Mononuclear cell (primary cell): ENCODE results near the gene LRMDA. TPM values are rescaled to one million over a fixed set of nuclear protein-coding genes. Genes with fewer than 3 reads are reported as not detected.

Source experiments
- H3K27me3 ChIP-seq: 2 replicates; pipeline ENCODE4 v1.6.0; 2011; ENCODE audit warnings: low read length, control low read depth; ENCODE audit not compliant: insufficient read depth
- H3K4me1 ChIP-seq: 2 replicates; pipeline ENCODE4 v1.5.1; 2011; ENCODE audit warnings: mild to moderate bottlenecking, low read length, control low read depth; ENCODE audit not compliant: insufficient read depth
- H3K4me3 ChIP-seq: 2 replicates; pipeline ENCODE4 v1.5.1; 2011; ENCODE audit warnings: mild to moderate bottlenecking, low read length, moderate library complexity
- H3K9me3 ChIP-seq: 2 replicates; pipeline ENCODE4 v1.5.1; 2011; ENCODE audit warnings: low read depth, mild to moderate bottlenecking, control low read depth, low read length
- total RNA-seq: library from RNA; depleted of rRNA; stranded (reverse); fragments of >200 nt; gene quantifications from one replicate; pipeline ENCODE4 v1.2.3, GENCODE V29; 2012

LRMDA gene
- total RNA-seq, 1 donor = 7.6 TPM

DNA sequence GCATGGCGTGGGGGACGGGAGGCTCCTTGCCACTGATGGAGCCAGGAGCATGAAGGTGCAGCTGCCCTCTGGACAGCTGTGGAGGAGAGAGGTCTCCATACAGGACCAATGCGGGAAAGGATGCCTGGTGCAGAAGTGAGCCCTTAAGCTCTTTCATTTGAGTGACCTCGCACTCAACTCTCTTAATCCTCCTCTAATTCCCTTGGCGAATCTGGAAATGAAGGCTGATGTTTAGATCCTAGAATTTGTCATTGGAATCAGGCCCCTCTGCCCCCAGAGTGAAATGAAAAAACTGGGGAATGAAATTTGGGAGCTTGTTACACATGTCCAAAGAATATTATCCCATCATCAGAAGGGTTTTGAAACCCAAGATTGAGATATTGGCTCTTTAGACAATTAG is 639.5 kb downstream of the LRMDA start:
- no peak overlapping the region for H3K4me3 ChIP-seq
- H3K4me1 ChIP-seq = no peaks in the 10 kb centered on the region
- no peaks in the 10 kb centered on the region for H3K27me3 ChIP-seq
- H3K9me3 ChIP-seq = no peaks in the 10 kb centered on the region

GRCh38 chr10:76071653-76072365 is 640.4 kb downstream of the LRMDA start:
- Histone ChIP-seq H3K27me3 (no peaks in the 10 kb centered on the region), H3K4me1 (no peaks in the 10 kb centered on the region), H3K9me3 (no peaks in the 10 kb centered on the region), H3K4me3 (no peak overlapping the region)

DNA sequence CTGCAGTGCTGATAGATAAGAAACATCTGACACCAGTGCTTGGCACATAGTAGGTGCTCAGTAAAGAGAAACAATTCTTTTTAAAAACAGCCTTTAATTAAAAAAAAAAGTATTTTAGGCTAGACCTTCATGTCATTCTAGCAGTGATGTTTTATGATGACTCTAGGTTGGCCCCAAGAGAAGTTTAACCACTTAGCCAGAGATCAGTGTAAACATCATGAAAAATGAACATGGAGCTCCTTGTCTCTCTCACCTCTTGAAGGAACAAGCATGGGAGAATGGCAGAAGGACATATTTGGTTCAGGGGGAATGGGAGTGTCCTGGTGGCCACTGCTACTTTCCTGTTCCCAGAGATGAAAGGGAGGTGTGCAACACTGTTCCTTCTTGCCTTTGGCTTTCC is 641.0 kb downstream of the LRMDA start:
- Histone ChIP-seq H3K27me3 (no peaks in the 10 kb centered on the region), H3K4me3 (no peak overlapping the region), H3K9me3 (no peaks in the 10 kb centered on the region), H3K4me1 (no peaks in the 10 kb centered on the region)

GRCh38 chr10:76073524-76073923 is 642.1 kb downstream of the LRMDA start:
- no peak overlapping the region for H3K4me3 ChIP-seq
- no peaks in the 10 kb centered on the region for H3K27me3 ChIP-seq
- no peaks in the 10 kb centered on the region for H3K4me1 ChIP-seq
- no peaks in the 10 kb centered on the region for H3K9me3 ChIP-seq

DNA sequence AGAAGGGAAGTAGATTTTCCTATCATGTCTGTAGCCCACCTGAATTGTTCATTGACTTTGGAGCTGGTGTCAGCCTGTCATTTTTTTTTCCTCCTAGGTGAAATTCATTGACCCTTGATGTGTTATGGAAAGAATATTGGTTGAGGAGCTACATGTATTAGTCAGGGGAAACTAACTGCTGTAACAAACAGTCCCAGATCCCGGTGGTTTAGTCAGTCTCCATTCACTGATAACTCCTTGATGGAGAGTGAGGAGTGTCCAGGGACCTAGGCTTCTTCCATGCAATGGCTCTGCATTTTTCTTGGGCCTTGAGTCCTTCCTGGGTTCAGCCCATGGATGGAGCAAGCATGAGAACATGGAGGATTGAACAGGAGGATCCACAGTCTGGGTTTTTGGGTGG is 643.2 kb downstream of the LRMDA start:
- H3K4me3 ChIP-seq = no peak overlapping the region
- no peaks in the 10 kb centered on the region for H3K27me3 ChIP-seq
- H3K9me3 ChIP-seq = no peaks in the 10 kb centered on the region
- no peaks in the 10 kb centered on the region for H3K4me1 ChIP-seq

DNA sequence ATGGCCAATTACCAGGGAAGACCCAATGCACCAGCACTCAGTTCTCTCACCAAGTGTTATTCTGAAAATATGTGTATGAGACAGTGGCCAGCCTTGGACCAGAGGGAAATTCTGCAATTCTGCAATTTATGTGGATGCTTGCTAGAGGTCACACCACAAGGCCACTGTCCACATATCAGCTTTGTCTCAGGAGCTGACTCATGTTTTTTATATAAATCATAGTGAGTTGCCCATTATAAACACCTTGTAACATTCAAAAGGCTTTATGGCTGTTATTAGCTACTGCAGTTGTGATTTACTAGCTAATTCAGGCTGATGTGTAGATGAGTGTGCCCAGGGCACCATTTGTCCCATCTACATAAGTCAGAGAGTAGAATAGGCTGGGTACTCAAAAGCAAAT is 649.0 kb downstream of the LRMDA start:
- no peaks in the 10 kb centered on the region for H3K9me3 ChIP-seq
- no peaks in the 10 kb centered on the region for H3K27me3 ChIP-seq
- H3K4me1 ChIP-seq = no peaks in the 10 kb centered on the region
- H3K4me3 ChIP-seq = no peak overlapping the region

GRCh38 chr10:76080991-76081390 is 649.6 kb downstream of the LRMDA start:
- Histone ChIP-seq H3K4me1 (no peaks in the 10 kb centered on the region), H3K27me3 (no peaks in the 10 kb centered on the region), H3K4me3 (no peak overlapping the region), H3K9me3 (no peaks in the 10 kb centered on the region)

DNA sequence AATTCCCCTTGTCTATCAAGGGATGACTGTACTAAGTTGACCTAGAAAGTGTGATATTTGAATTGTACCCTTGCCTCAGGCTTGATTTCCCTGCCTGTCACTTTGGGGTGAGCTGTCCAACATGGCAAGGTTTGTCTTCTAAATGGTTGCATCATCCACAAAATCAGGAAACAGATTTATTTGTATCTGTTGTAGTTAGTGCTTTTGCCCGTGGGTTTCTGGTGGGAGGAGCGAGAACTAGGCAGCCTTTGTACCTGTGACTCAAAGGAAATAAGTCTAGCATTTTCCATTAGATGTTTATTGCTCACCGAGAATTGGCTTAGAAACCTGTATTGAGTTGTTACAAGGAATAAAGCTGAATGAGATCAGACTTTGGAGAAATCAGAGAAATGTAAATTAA is 650.8 kb downstream of the LRMDA start:
- H3K9me3 ChIP-seq = no peaks in the 10 kb centered on the region
- H3K4me3 ChIP-seq = no peak overlapping the region
- no peaks in the 10 kb centered on the region for H3K4me1 ChIP-seq
- H3K27me3 ChIP-seq = no peaks in the 10 kb centered on the region

DNA sequence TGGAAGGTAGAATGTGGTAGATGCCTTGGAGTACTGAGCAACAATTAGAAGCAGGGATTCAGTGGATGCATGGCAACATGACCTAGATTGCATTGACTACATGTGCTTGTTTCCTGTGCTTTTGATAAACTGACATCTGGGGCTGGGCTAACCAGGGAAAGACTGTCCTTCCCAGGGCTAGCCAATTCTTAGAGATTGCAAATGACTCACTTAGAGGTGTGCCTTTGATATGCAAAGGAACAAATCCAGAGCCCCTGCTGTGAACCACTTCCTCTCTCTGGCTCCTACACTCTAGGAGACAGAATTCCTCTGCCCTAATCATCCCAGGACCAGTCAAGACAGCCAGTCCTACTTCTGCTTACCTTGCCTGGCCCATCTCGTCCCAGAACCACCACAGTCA is 651.5 kb downstream of the LRMDA start:
- Histone ChIP-seq H3K27me3 (no peaks in the 10 kb centered on the region), H3K4me3 (no peak overlapping the region), H3K9me3 (no peaks in the 10 kb centered on the region), H3K4me1 (no peaks in the 10 kb centered on the region)

GRCh38 chr10:76085002-76085816 is 653.8 kb downstream of the LRMDA start:
- no peak overlapping the region for H3K4me3 ChIP-seq
- no peaks in the 10 kb centered on the region for H3K9me3 ChIP-seq
- H3K4me1 ChIP-seq = no peaks in the 10 kb centered on the region
- no peaks in the 10 kb centered on the region for H3K27me3 ChIP-seq

DNA sequence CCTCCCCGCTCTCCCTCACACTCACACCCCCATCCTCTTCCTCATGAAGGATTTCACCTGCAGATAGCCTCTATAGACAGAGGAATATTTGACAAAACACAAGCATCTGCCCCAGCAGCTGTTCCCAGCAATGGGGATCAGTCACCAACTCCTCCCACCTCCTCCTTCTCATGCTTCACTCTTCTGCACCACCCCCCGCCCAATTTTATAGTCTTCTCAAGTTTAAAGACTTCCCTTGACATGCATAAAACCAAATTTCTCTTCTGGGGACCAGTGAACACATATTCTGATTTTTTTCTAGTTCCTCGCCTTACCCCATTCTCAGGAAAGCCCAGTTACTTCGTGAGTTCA is 654.4 kb downstream of the LRMDA start:
- no peaks in the 10 kb centered on the region for H3K27me3 ChIP-seq
- no peak overlapping the region for H3K4me3 ChIP-seq
- H3K9me3 ChIP-seq = no peaks in the 10 kb centered on the region
- H3K4me1 ChIP-seq = no peaks in the 10 kb centered on the region

DNA sequence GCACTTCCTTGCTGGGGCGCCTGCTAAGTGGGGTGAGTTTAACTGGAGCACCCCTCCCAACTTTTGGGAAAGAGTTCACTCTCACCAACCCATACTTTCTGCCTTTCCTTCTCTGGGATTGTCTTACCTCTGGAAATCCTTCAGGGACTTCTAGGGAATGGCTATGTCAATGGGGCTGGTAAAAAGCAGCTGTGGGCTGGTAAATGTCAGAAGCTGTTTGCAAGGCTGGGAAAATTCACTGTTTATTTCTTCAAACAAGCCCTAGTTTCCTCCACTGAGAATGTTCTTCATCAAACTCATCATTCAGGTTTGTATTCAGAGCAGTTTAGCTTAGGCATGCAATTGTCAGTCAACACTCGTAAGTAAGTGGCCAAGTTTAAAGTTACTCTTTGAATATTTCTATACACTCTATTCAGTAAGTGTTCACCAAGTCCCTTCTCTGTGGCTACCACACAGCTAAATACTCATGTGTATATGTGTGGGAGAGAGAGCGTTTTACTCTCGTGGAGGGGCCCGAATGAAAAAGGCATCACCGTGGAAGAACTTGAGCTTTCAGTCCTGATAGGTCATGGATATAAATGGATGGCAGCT is 654.8 kb downstream of the LRMDA start:
- Histone ChIP-seq H3K4me3 (no peak overlapping the region), H3K27me3 (no peaks in the 10 kb centered on the region), H3K4me1 (no peaks in the 10 kb centered on the region), H3K9me3 (no peaks in the 10 kb centered on the region)

- Histone ChIP-seq H3K9me3 (no peaks in the 10 kb centered on the region), H3K4me3 (no peak overlapping the region), H3K27me3 (no peaks in the 10 kb centered on the region), H3K4me1 (no peaks in the 10 kb centered on the region)
These were observed 655.6 kb downstream of the LRMDA start for GRCh38 chr10:76086761-76087639.

DNA sequence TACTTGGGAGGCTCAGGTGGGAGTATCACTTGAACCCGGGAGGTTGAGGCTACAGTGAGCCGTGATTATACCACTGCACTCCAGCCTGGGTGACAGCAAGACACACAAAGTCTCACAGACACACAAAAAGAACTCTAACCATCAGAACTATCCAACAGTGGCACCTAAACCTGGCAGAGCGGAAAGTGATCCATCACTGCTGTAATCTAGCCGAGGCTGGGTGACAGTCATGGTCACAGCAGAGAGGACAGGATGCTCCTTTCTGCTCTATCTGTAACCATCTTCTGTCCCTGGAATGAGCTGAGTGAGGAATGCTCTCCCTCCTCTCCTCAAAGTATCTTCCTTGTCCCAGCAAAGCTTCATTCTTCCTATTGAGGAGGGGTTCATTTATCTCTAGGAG is 656.6 kb downstream of the LRMDA start:
- Histone ChIP-seq H3K4me1 (no peaks in the 10 kb centered on the region), H3K9me3 (no peaks in the 10 kb centered on the region), H3K27me3 (no peaks in the 10 kb centered on the region), H3K4me3 (no peak overlapping the region)

DNA sequence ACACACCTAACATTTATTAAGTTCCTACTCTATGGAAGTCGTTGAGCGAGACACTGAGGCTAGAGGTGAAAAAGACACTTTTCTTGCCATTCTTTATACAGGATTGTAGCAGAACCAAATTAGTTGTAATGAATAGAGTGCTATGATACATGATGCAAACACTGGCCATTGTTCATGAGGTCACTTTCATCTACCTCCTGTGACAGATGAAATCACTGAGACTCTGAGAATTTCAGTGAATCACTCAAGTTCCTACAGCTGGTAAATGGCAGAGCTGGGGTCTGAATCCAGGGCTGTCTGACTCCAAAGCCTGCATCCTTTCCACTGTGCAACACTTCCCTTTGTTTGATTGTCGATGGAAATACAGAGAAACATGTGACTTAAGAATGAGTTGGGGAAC is 657.6 kb downstream of the LRMDA start:
- H3K9me3 ChIP-seq = no peaks in the 10 kb centered on the region
- H3K27me3 ChIP-seq = no peaks in the 10 kb centered on the region
- no peak overlapping the region for H3K4me3 ChIP-seq
- H3K4me1 ChIP-seq = no peaks in the 10 kb centered on the region
